ENCODE data around the gene SAA4.

Gene SAA4, protein sequence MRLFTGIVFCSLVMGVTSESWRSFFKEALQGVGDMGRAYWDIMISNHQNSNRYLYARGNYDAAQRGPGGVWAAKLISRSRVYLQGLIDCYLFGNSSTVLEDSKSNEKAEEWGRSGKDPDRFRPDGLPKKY

DNA sequence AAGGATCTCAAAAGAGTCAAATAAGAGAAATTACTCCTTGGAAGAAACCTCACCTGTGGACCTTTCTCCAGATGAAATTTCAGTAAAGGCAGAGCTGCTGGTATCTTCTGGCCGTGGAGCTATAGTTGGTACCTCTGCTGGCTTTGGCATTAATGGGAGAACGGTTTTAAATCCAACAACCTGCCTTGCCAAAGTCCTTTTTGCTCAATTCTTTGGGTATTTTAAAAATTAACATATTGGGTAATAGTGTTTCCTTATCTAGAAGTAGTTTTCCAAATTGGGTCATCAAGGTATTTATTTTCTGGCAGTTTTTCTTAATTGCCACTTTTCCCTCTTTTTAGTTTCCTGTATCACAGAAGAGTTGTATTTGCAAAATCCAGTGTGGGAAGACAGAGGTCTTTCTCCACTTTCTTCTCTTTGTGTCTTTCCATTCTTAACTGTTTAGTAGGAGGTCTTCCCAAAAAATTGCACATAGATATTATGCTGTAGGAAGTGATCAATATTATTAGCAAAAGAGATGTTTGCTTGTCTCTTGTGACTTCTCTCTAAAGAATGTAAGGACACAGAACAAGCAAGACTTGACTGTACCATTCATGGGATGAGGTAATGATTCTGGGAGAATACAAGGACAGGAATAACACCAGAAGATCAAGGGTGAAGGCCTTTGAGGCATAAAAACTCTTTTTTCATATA is at the start of gene SAA4:
TSS of gene SAA4 (minus strand) at position 139 of the 693 bp plus-strand sequence. CDS start 876 bp downstream, outside the sequence.
- no peak for DNase-seq (ENCODE audit: low read depth)
- TF ChIP-seq, protein P1, sequence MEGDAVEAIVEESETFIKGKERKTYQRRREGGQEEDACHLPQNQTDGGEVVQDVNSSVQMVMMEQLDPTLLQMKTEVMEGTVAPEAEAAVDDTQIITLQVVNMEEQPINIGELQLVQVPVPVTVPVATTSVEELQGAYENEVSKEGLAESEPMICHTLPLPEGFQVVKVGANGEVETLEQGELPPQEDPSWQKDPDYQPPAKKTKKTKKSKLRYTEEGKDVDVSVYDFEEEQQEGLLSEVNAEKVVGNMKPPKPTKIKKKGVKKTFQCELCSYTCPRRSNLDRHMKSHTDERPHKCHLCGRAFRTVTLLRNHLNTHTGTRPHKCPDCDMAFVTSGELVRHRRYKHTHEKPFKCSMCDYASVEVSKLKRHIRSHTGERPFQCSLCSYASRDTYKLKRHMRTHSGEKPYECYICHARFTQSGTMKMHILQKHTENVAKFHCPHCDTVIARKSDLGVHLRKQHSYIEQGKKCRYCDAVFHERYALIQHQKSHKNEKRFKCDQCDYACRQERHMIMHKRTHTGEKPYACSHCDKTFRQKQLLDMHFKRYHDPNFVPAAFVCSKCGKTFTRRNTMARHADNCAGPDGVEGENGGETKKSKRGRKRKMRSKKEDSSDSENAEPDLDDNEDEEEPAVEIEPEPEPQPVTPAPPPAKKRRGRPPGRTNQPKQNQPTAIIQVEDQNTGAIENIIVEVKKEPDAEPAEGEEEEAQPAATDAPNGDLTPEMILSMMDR (IDR thresholded peaks at IDR 0.05; ENCODE audit: low read depth, low read length, missing control alignments): no peak
- H3K4me3 ChIP-seq (ENCODE audit: low read depth, low read length): no peak within 1 kb of the TSS
- in situ Hi-C loops (cut with HindIII; ENCODE audit: low sequenced_read_pairs): no loop called here

DNA sequence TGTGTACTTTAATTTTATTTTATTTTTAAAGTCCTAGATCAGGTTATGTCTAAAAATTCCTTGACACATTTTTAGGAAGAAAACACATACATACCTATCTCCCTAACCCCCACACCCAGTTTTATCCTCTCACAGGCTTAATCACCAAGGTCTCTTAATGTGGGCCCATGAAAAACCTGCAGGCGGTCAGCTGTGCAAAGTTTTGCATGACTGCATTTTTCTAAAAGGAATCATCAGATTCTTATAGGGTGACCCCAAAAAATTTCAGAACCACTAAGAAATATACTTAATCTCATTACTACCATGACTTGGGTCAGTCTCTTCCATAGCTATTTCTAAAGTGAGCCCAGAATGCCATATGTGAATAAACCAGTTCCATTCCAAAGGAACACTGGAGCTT is 49.2 kb upstream of the SAA4 start:
- no peak overlapping the region for H3K4me3 ChIP-seq (ENCODE audit: low read depth, low read length)
- DNase-seq (ENCODE audit: low read depth): no peak
- TF ChIP-seq, protein P1 (IDR thresholded peaks at IDR 0.05; ENCODE audit: low read depth, low read length, missing control alignments): no peak
- in situ Hi-C loops (cut with HindIII; ENCODE audit: low sequenced_read_pairs): no loop called here

DNA sequence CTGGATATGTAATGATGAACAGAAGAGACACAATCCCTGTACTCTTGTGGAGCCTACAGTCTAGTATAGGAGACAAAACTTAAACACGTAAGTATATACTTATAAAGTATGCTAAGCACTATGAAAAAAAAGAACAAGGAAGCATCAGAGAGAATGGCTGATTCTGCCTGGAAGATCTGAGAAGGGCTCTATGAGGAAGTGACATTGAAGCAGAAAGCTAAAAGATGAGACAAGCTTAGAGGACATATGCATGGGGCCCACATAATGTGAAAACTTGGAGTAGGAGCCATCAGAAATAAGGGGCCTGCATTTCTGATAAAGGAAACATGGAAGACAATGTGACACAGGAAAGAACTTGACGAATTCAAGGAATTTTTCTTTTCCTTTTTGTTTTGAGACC is 46.0 kb upstream of the SAA4 start:
- in situ Hi-C loops (cut with HindIII; ENCODE audit: low sequenced_read_pairs): no loop called here
- no peak for DNase-seq (ENCODE audit: low read depth)
- TF ChIP-seq, protein P1 (IDR thresholded peaks at IDR 0.05; ENCODE audit: low read depth, low read length, missing control alignments): no peak
- no peak overlapping the region for H3K4me3 ChIP-seq (ENCODE audit: low read depth, low read length)

DNA sequence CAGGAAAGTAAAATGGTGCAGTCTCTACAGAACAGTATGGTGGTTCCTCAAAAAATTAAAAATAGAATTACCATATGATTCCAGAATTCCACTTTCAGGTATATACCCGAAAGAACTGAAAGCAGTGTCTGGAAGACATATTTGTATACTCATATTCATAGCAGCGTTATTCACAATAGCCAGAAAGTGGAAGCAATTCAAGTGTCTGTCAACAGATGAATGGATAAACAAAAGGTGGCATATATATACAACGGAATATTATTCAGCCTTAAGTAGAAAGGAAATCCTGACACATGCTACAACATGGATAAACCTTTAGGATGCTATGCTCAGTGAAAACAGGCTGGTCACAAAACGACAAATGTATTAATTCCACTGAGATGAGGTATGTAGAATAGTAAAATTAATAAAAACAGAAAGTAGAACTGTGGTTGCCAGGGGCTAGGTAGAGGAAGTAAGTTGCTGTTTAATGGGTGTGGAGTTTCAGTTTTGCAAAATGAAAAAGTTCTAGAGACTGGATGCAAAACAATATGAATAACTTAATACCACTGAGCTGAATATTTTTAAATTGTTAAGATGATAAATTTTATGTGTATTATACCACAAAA is 43.9 kb upstream of the SAA4 start:
- no peak for DNase-seq (ENCODE audit: low read depth)
- in situ Hi-C loops (cut with HindIII; ENCODE audit: low sequenced_read_pairs): no loop called here
- TF ChIP-seq, protein P1 (IDR thresholded peaks at IDR 0.05; ENCODE audit: low read depth, low read length, missing control alignments): no peak
- no peak overlapping the region for H3K4me3 ChIP-seq (ENCODE audit: low read depth, low read length)

DNA sequence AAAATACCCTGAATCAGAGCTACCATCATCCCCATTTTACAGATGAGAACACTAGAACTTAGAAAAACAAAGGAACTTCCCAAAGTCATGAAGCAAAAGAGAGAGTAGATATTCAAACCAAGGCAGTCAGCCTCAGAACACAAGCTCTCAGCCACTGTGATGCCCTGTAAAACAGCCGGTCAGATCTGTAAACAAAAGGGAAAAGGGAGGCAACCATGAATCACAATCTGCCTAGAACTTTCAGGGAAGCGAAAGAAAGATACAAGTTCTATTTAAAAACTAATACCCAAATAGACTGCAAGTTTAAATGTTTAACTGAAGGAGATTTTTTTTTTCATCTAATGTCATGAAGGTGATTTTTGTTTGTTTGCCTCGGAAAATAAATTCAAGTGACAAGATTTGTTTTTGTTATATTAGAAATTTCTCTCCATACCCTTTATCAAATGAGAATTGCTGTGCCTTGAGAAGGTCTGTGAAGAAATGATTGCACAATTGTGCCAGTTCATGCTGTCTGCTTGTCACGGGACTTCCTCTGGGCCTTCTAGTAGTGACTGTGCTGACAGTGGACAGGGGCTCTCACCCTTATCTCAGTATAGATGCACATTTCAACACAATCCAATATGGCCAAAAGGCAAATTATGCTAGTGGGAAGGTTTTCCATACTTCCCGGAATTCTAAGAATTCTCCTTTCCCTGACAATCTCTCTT is 41.1 kb upstream of the SAA4 start:
- in situ Hi-C loops (cut with HindIII; ENCODE audit: low sequenced_read_pairs): no loop called here
- TF ChIP-seq, protein P1 (IDR thresholded peaks at IDR 0.05; ENCODE audit: low read depth, low read length, missing control alignments): no peak
- no peak for DNase-seq (ENCODE audit: low read depth)

DNA sequence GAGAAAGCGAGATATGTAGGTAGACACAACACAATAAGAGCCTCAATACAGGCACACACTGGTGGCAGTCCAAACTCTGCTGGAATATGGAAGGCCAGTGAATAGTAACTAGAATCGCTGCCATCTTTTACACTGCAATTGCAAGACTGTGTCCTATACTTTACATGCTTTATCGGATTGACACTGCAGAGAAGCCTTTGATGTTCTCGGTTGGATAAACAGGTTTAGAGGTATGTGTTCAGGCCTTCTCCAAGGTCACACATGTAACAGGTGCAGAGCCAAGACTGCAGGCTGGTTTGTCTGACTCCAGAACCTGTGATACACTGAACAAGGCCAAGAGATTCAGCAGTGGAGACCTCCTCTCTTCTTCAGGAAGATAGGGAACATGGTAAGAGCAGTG is 34.6 kb upstream of the SAA4 start:
- no peak for DNase-seq (ENCODE audit: low read depth)

More for the DNA sequence above, 41.1 kb upstream of the SAA4 start:
- H3K4me3 ChIP-seq (ENCODE audit: low read depth, low read length): no peak overlapping the region

More for the DNA sequence above, 34.6 kb upstream of the SAA4 start:
- no peak overlapping the region for H3K4me3 ChIP-seq (ENCODE audit: low read depth, low read length)
- TF ChIP-seq, protein P1 (IDR thresholded peaks at IDR 0.05; ENCODE audit: low read depth, low read length, missing control alignments): no peak
- in situ Hi-C loops (cut with HindIII; ENCODE audit: low sequenced_read_pairs): no loop called here

Measured in astrocyte of the cerebellum (primary cell).